ENCODE data around the gene PLA2G6.

The PLA2G6 gene

GRCh38 chr22:38207898-38208432, 26.3 kb upstream of the PLA2G6 start:
- H3K79me2 ChIP-seq: peaks cover 3% of the 10 kb centered on the region
- H2AFZ ChIP-seq: no peak overlapping the region
- H3K4me2 ChIP-seq (ENCODE audit: low read length): no peak overlapping the region
- H3K9ac ChIP-seq: no peak overlapping the region
- H3K4me3 ChIP-seq (ENCODE audit: low read depth, low read length): no peak overlapping the region
- no peak overlapping the region for H3K27ac ChIP-seq
- no peaks in the 10 kb centered on the region for H3K9me3 ChIP-seq (ENCODE audit: control insufficient read depth, low read length)
- no peaks in the 10 kb centered on the region for H3K4me1 ChIP-seq
- no peaks in the 10 kb centered on the region for H3K36me3 ChIP-seq (ENCODE audit: control insufficient read depth, insufficient read depth, low read length)
- H3K27me3 ChIP-seq (ENCODE audit: control insufficient read depth, insufficient read depth, low read length): no peaks in the 10 kb centered on the region
- no peak for TF ChIP-seq CTCF (IDR thresholded peaks at IDR 0.05)

- H3K9ac ChIP-seq: no peak overlapping the region
- no peaks in the 10 kb centered on the region for H3K4me1 ChIP-seq
- no peak overlapping the region for H3K4me3 ChIP-seq (ENCODE audit: low read depth, low read length)
- H3K79me2 ChIP-seq: peaks cover 3% of the 10 kb centered on the region
- no peaks in the 10 kb centered on the region for H3K36me3 ChIP-seq (ENCODE audit: control insufficient read depth, insufficient read depth, low read length)
- H3K27me3 ChIP-seq (ENCODE audit: control insufficient read depth, insufficient read depth, low read length): no peaks in the 10 kb centered on the region
- H3K4me2 ChIP-seq (ENCODE audit: low read length): no peak overlapping the region
- H3K9me3 ChIP-seq (ENCODE audit: control insufficient read depth, low read length): no peaks in the 10 kb centered on the region
- no peak for TF ChIP-seq CTCF (IDR thresholded peaks at IDR 0.05)
- H3K27ac ChIP-seq: no peak overlapping the region
- H2AFZ ChIP-seq: no peak overlapping the region
Measured at GRCh38 chr22:38205261-38206128, 23.9 kb upstream of the PLA2G6 start.

DNA sequence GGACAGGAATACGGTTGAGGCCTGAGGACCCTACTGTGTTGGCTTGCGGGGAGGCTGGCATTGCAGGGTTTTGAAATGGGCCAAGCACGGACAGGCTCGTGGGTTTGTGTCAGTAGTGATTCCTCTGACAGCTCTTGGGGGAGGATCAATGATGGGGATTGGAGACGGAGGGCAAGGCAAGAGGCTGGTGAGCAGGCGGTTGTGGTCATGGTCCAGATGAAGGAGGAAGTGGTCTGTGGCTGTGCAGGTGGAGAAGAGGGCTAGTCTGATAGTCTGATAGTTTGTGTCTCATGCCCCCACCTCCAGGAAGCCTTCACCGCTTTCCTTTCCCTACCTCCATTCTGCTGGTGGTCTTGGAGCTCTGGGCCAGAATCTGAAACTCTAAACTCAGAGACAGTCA, 23.2 kb upstream of the PLA2G6 start:
- Histone ChIP-seq H3K27ac (no peak overlapping the region), H3K79me2 (peaks cover 3% of the 10 kb centered on the region), H3K4me2 (ENCODE audit: low read length) (no peak overlapping the region), H3K4me1 (no peaks in the 10 kb centered on the region), H2AFZ (no peak overlapping the region), H3K9ac (no peak overlapping the region), H3K36me3 (ENCODE audit: control insufficient read depth, insufficient read depth, low read length) (no peaks in the 10 kb centered on the region), H3K9me3 (ENCODE audit: control insufficient read depth, low read length) (no peaks in the 10 kb centered on the region), H3K27me3 (ENCODE audit: control insufficient read depth, insufficient read depth, low read length) (no peaks in the 10 kb centered on the region), H3K4me3 (ENCODE audit: low read depth, low read length) (no peak overlapping the region)
- no peak for TF ChIP-seq CTCF (IDR thresholded peaks at IDR 0.05)

DNA sequence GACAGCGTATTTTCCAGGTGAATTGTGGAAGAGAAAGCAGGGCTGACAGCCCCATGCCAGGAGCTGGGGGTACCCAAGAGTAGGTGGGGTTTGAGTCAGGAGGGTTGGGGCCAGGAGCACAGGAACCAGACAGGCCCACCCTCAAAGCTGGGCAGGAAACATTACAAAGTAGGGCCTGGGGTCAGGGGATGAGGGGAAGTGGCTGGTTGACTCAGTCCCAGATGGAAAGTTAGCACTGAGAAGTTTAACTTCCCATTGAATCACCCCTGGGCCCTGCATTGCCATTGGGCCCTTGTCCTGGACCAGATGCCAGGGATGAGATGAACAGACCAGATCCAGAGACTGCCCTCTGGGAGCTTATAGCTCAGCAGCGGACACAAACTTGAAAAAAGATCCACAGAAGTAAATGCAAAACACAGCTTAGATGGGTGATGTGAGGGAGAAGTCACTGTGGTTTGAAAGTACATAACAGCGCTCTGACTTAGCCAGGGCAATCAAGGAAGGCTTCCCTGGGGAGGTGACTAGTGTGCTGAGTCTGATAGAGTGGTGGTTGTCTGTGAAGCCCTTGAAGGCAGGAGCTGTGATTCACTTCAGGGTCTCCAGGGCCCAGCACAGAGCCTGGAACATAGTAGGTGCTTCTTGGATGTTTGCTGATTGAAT, 22.4 kb upstream of the PLA2G6 start:
- no peaks in the 10 kb centered on the region for H3K36me3 ChIP-seq (ENCODE audit: control insufficient read depth, insufficient read depth, low read length)
- no peak overlapping the region for H3K4me3 ChIP-seq (ENCODE audit: low read depth, low read length)
- H3K27me3 ChIP-seq (ENCODE audit: control insufficient read depth, insufficient read depth, low read length): no peaks in the 10 kb centered on the region
- H3K79me2 ChIP-seq: peaks cover 3% of the 10 kb centered on the region
- TF ChIP-seq CTCF (IDR thresholded peaks at IDR 0.05): no peak
- H3K9me3 ChIP-seq (ENCODE audit: control insufficient read depth, low read length): no peaks in the 10 kb centered on the region
- no peak overlapping the region for H3K9ac ChIP-seq
- H2AFZ ChIP-seq: no peak overlapping the region
- H3K4me2 ChIP-seq (ENCODE audit: low read length): no peak overlapping the region
- H3K27ac ChIP-seq: no peak overlapping the region
- no peaks in the 10 kb centered on the region for H3K4me1 ChIP-seq
